ENCODE measurements around the gene SPNS1. TPM values are rescaled to one million over a fixed set of nuclear protein-coding genes. Genes with fewer than 3 reads are reported as not detected.

Gene SPNS1
- 26.3 and 39.0 TPM in 2 replicates for total RNA-seq

DNA sequence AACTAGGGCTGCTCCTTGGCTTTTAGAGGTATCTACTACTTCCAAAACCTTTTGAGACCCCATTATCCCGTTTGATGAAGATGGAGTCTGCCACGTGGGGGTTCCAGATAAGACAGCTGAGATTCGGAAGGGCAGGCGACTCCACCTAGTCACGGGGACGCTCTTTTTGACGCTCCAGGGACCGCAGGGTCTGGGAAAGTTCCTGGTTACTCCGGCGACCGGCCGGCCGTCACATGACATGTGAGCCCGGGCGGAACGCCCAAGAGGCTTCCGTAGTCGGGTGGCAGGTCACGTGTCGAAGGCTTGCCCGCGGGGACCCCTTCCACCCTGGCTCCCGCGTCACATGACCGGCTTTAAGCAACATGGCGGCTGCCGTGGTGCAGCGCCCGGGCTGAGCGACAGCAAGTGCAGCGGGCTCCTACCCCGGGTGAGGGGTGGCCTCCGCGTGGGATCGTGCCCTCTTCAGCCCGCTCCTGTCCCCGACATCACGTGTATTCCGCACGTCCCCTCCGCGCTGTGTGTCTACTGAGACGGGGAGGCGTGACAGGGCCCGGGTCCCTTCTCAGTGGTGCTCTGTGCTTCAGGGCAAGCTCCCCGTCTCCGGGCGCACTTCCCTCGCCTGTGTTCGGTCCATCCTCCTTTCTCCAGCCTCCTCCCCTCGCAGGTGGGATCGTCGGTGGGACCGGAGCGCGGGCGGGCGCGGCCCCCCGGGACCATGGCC lies at the start of gene SPNS1:
Gene SPNS1 (plus strand): TSS at position 342 of the 721 bp plus-strand sequence. CDS start 374 bp downstream, at position 716.

DNA sequence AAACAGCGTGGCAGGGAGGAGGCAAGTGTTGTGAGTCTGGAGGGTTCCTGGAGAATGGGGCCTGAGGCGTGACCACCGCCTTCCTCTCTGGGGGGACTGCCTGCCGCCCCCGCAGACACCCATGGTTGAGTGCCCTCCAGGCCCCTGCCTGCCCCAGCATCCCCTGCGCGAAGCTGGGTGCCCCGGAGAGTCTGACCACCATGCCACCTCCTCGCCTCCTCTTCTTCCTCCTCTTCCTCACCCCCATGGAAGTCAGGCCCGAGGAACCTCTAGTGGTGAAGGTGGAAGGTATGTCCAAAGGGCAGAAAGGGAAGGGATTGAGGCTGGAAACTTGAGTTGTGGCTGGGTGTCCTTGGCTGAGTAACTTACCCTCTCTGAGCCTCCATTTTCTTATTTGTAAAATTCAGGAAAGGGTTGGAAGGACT lies 42.8 kb upstream of the SPNS1 start, which contains the start of gene CD19:
Gene CD19 (plus strand): TSS at position 171 of the 425 bp plus-strand sequence. CDS start 30 bp downstream, at position 201.

GRCh38 chr16:28950648-28951409 lies 23.7 kb upstream of the SPNS1 start, which contains the start of gene NFATC2IP:
Gene NFATC2IP (plus strand): TSS chr16:28950937. CDS start chr16:28951012, 75 bp downstream.

GRCh38 chr16:28984619-28985135 lies 10.1 kb downstream of the SPNS1 start, which contains the start of gene LAT:
Gene LAT (plus strand): TSS chr16:28985052. CDS start chr16:28985418, 366 bp downstream.

Other genes starting within 250 kb of the SPNS1 start
- gene NPIPB9, start 223.0 kb upstream of the SPNS1 start, total RNA-seq, result 0.71 and 1.4 TPM in 2 replicates
- gene ATXN2L, start 151.8 kb upstream of the SPNS1 start, total RNA-seq, result 26.6 and 27.4 TPM in 2 replicates
- gene TUFM, start 128.4 kb upstream of the SPNS1 start, total RNA-seq, result 108 and 110 TPM in 2 replicates
- gene SH2B1, start 110.9 kb upstream of the SPNS1 start, total RNA-seq, result 7.3 and 10.6 TPM in 2 replicates
- gene ATP2A1, start 96.3 kb upstream of the SPNS1 start, total RNA-seq, result 0.28 and 0.46 TPM in 2 replicates
- gene RABEP2, start 49.5 kb upstream of the SPNS1 start, total RNA-seq, result 24.7 and 28.2 TPM in 2 replicates
- gene CD19, start 42.8 kb upstream of the SPNS1 start, total RNA-seq, result not detected in 2 replicates
- 12.7 and 12.8 TPM in 2 replicates for gene NFATC2IP, start 23.8 kb upstream of the SPNS1 start, total RNA-seq
- gene LAT, start 10.3 kb downstream of the SPNS1 start, total RNA-seq, result 0.14 and 1.8 TPM in 2 replicates

Measured in smooth muscle cell of bladder (primary cell).